Dendritic cell treated with granulocyte-macrophage colony-stimulating factor and Interleukin-4, amounts not matched to agents 40 ng/mL and 50 ng/mL, for 4 days (primary cell): ENCODE measurements around the gene LILRA6.
"Not testable (repeated sequence)": the region's sequence is repeated elsewhere in the genome, so short reads cannot be mapped to it uniquely, and the experiment has no call there.

Experiments used
- H3K27ac Mint-ChIP-seq: one replicate; pipeline ENCODE4 v1.8.0; 2022; ENCODE audit warnings: mild to moderate bottlenecking, mixed read lengths
- H3K27me3 Mint-ChIP-seq: one replicate; pipeline ENCODE4 v1.8.0; 2022; ENCODE audit warnings: mild to moderate bottlenecking, mixed read lengths
- H3K36me3 Mint-ChIP-seq: one replicate; pipeline ENCODE4 v1.8.0; 2022; ENCODE audit warnings: low read depth, mixed read lengths
- H3K4me1 Mint-ChIP-seq: one replicate; pipeline ENCODE4 v1.8.0; 2022; ENCODE audit warnings: low read depth, mixed read lengths
- H3K4me3 Mint-ChIP-seq: one replicate; pipeline ENCODE4 v1.8.0; 2022; ENCODE audit warnings: mild to moderate bottlenecking, moderate library complexity, mixed read lengths
- H3K9me3 Mint-ChIP-seq: one replicate; pipeline ENCODE4 v1.8.0; 2022; ENCODE audit warnings: mixed read lengths
- intact Hi-C: fragments of 100-400 bp; cut with micrococcal nuclease; formaldehyde crosslinking; loops from one replicate; pipeline ENCODE4 v1.15.0; 2022

Gene LILRA6

DNA sequence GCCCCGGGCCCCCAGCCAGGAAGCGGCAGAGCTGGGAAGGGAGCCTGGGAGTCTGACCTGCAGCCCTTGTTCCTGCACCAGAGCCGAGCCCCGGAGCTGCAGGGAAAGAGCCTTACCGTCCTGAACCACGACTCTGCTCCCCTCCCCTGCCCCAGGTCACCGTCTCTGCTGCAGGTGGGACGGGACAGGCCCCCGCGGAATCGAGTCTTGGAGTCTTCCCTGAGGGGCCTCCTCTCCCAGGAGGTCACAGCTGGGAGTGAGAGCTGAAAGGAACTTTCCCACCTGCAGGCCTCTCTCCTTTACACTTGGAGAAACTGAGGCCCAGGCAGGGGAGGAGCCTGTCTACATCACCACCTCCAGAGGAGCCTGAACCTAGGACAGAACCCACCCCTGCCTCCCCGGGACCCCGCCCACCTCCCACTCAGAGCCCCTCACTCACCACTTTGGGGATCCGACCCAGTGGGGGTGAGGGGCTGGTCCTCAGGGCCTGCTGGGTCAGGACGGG lies 34.6 kb upstream of the LILRA6 start:
- H3K36me3 Mint-ChIP-seq: peaks cover 76% of the 10 kb centered on the region
- H3K4me1 Mint-ChIP-seq: peaks cover 96% of the 10 kb centered on the region
- peak overlapping the region; percentile 86 for H3K27ac Mint-ChIP-seq
- peak overlapping the region; percentile 44 for H3K4me3 Mint-ChIP-seq
- H3K27me3 Mint-ChIP-seq, intact Hi-C loops, H3K9me3 Mint-ChIP-seq: not testable (repeated sequence)

DNA sequence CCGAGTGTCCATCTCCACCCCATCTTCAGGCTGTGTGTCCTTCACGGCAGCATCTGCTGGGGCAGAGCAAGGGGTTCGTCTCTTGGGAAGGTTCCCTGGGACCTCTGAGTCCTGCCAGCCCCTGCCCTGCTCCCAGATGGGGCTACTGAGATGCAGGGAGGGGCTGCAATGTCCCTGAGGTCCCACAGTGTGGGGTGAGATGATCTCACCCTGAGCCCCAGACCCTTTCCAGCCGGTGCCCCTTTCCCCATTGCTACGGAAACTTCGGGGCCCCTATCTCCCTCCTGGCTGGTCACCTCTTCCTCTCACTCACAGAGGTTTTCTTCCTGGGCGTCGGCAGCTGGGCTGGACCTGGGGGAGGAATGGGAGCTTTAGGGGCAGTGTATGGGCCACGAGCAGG lies 33.4 kb upstream of the LILRA6 start:
- peaks cover 96% of the 10 kb centered on the region for H3K4me1 Mint-ChIP-seq
- intact Hi-C loops: no loop called here
- no peak overlapping the region for H3K4me3 Mint-ChIP-seq
- H3K27ac Mint-ChIP-seq: peak overlapping the region; percentile 86
- H3K9me3 Mint-ChIP-seq: no peaks in the 10 kb centered on the region
- H3K36me3 Mint-ChIP-seq: peaks cover 75% of the 10 kb centered on the region
- no peaks in the 10 kb centered on the region for H3K27me3 Mint-ChIP-seq

DNA sequence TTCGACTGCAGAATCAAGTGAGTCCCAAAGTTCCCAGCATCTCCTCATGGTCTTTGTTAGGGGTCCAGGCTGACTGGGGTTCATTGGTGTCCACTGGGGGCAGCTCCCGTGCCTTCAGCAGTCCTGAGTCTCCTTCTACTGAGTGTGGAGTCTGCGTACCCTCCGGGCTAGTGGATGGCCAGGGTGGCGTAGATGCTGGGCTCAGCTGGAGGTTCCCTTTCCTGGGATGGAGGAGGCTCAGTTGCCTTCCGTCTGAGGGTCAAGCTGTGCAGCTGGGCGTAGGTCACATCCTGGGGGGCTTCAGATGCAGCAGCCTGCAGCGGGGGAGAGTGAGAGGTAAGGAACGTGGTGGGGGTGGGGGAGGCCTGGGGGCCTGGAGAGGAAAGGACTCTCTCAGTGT lies 31.9 kb upstream of the LILRA6 start:
- intact Hi-C loops: not testable (repeated sequence)
- peaks cover 61% of the 10 kb centered on the region for H3K36me3 Mint-ChIP-seq

DNA sequence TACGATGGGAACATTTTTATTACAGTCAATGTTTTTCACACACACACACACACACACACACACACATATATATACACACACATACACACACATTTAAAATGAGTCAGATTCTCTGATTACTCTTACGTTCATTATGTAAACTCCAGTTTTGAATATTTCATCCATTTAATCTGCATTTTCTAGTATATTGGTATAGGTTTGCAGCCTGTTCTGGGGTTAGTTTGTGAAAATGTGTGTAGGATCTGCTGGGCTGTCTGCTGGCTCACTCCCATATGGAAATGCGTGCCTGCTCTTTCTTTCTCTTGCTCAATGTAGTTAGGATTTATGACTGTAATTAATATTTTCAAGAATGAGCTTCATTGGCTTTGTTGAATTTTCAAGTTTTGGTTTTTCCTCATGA lies 31.2 kb upstream of the LILRA6 start:
- Mint-ChIP-seq H3K36me3 (peaks cover 54% of the 10 kb centered on the region), H3K27ac (peak overlapping the region; percentile 86), H3K27me3 (no peaks in the 10 kb centered on the region), H3K4me3 (no peak overlapping the region), H3K9me3 (no peaks in the 10 kb centered on the region), H3K4me1 (peaks cover 85% of the 10 kb centered on the region)
- intact Hi-C loops: no loop called here

More for the DNA sequence above, 31.9 kb upstream of the LILRA6 start:
- H3K27ac Mint-ChIP-seq: peak overlapping the region; percentile 86
- H3K27me3 Mint-ChIP-seq, H3K9me3 Mint-ChIP-seq: not testable (repeated sequence)
- H3K4me3 Mint-ChIP-seq: peak overlapping the region; percentile 27
- peaks cover 92% of the 10 kb centered on the region for H3K4me1 Mint-ChIP-seq

DNA sequence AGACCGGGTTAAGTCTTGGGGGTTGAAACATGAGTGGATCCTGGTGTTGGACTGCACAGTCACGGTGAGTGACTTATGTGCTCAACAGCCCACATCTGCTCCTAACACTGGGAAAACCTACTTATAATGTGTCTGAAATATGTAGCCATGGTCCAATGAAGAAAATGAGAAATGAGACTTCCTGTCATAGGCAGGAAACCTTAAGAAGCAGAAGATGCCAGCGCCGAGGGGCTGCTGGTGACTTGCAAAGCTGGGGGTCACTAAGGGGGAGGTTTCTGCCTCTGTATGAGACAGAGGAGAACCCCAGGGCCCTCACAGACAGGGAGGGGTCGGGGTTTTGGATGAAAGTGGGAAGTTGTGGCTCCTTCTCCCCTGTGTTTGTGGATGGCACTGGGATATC lies 29.6 kb upstream of the LILRA6 start:
- Mint-ChIP-seq H3K27ac (peak overlapping the region; percentile 86), H3K36me3 (peaks cover 37% of the 10 kb centered on the region), H3K4me3 (peak overlapping the region; percentile 72), H3K4me1 (peaks cover 69% of the 10 kb centered on the region)
- H3K27me3 Mint-ChIP-seq, H3K9me3 Mint-ChIP-seq, intact Hi-C loops: not testable (repeated sequence)

DNA sequence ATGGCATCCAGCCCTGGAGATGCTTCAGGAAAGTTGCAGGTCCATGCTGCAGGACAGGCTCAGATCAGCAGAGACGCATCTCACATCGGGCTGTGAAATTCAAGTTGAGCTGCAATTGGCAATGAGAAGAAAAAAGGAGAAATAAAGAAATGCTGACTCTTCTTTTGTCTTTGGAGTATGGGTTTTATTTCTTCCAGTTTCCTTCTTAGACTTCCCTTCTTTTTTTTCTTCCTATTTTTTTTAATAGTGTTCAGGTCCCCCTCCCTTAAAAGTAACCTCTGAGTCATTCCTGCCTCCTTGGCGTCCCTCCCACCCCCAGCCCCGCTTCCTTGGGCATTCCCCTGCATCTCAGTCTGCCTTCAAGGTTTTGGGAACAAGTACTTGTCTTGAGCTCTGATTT lies 29.0 kb upstream of the LILRA6 start:
- H3K27me3 Mint-ChIP-seq, intact Hi-C loops, H3K9me3 Mint-ChIP-seq: not testable (repeated sequence)
- H3K27ac Mint-ChIP-seq: peak overlapping the region; percentile 86
- peaks cover 67% of the 10 kb centered on the region for H3K4me1 Mint-ChIP-seq
- H3K36me3 Mint-ChIP-seq: peaks cover 32% of the 10 kb centered on the region
- H3K4me3 Mint-ChIP-seq: peak overlapping the region; percentile 72

DNA sequence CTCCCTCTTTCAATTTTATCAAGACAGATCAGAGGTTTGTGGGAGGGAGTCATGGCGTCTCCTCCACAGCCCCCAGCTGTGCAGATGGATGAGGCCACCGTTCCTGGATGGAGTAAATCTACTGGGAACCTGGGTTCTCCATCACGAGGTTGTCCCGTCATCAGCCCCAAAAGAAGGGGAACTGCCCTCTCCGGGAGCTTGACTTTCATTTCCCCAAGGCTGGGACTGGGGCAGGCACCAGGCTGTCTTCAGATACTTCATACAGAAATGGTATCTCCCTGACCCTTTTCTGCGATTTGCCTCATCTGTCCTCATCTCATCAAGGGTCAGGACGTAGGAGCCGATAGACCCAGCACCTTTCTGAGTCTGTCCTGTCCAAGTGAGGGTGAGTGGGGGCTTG lies 28.5 kb upstream of the LILRA6 start:
- H3K4me1 Mint-ChIP-seq: peaks cover 67% of the 10 kb centered on the region
- no peaks in the 10 kb centered on the region for H3K9me3 Mint-ChIP-seq
- H3K27ac Mint-ChIP-seq: peak overlapping the region; percentile 86
- intact Hi-C loops: no loop called here
- H3K36me3 Mint-ChIP-seq: peaks cover 27% of the 10 kb centered on the region
- H3K27me3 Mint-ChIP-seq: no peaks in the 10 kb centered on the region
- H3K4me3 Mint-ChIP-seq: peak overlapping the region; percentile 72

DNA sequence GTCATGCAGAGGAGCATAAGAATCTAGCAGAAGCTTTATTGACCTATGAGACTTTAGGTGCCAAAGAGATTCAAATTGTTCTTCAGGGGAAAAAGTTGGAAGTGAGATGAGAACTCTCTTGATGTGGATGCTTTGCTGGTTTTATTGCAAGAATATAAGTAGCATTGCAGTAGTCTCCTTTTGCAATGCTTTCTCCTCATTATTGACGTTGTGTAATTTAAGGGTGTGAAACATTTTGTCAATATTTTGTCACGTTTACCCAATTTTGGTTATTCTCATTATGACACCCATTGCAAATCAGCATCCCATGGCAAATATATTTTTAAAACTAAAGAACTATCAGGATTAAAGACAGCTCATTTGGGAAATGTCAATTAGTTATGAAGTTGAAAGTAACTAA lies 26.3 kb upstream of the LILRA6 start:
- H3K4me1 Mint-ChIP-seq: peaks cover 50% of the 10 kb centered on the region
- H3K27me3 Mint-ChIP-seq: no peaks in the 10 kb centered on the region
- H3K27ac Mint-ChIP-seq: no peak overlapping the region
- H3K36me3 Mint-ChIP-seq: peaks cover 5% of the 10 kb centered on the region
- no peak overlapping the region for H3K4me3 Mint-ChIP-seq
- H3K9me3 Mint-ChIP-seq: no peaks in the 10 kb centered on the region
- intact Hi-C loops: loop anchor here (5.0 to 10.0 kb wide), 2 partner anchors 46 to 62 kb away; partner anchors contain the start of gene LILRA5

DNA sequence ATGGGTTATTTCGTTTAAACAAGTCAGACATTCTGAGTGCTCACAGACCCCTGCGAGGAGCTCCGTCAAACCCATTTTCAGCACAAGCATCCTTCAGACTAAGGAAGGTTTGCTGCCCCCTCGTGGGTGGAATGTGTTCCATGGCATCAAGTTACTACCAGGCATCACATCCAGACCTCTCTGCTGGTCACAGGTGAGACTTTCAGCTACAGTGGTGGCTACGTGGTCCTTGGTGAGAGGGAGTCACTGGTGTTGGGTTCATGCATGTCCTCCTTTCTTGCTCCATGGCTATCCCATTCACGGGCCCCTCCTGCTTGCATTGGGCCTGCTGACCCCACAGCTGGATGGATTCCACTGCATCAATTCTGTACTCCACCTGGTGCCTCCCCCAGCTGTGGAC lies 23.5 kb upstream of the LILRA6 start:
- intact Hi-C loops: loop anchor here (2.0 to 10.0 kb wide), 3 partner anchors 49 to 97 kb away; partner anchors contain the start of gene LILRA5
- peak overlapping the region; percentile 13 for H3K4me3 Mint-ChIP-seq

DNA sequence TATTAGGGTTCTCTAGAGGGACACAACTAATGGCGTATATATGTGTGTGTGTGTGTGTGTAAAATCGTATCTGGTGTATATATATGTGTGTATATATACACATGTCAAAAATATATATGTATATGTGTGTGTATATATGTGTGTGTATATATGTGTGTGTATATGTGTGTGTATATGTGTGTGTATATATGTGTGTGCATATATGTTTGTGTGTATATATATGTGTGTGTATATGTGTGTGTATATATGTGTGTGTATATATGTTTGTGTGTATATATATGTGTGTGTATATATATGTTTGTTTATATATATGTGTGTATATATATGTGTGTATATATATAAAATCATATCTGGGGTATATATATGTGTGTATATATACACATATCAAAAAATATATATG lies 19.9 kb upstream of the LILRA6 start:
- Mint-ChIP-seq H3K4me1 (peaks cover 19% of the 10 kb centered on the region), H3K9me3 (no peaks in the 10 kb centered on the region), H3K27me3 (peaks cover 5% of the 10 kb centered on the region), H3K36me3 (no peaks in the 10 kb centered on the region), H3K4me3 (no peak overlapping the region), H3K27ac (no peak overlapping the region)
- intact Hi-C loops: loop anchor here (10.0 kb wide), 1 partner anchor 52 kb away; the partner anchor contains the start of gene LILRA5

More for the DNA sequence above, 23.5 kb upstream of the LILRA6 start:
- Mint-ChIP-seq H3K9me3 (no peaks in the 10 kb centered on the region), H3K27ac (peak overlapping the region; percentile 30), H3K27me3 (peaks cover 2% of the 10 kb centered on the region), H3K4me1 (peaks cover 25% of the 10 kb centered on the region), H3K36me3 (no peaks in the 10 kb centered on the region)

DNA sequence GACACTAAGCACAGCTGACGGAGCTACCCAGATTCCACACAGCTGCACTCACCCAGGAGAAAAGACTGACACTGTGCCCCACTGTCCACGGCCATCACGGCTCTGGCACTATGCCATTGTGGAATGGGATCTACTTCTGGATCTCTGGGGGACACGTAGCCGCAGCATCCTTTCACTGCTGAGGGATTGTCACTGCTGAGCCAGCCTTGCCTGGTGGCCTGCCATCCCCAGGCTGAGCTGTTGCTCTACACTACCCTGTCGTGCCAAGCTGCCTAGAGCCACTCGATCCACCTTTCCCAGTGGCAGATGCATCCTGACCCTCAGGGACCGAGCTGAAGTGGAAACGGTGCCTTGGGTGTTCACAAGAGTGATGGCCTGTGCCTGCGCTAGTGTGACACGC lies 19.5 kb upstream of the LILRA6 start:
- Mint-ChIP-seq H3K4me3 (no peak overlapping the region), H3K9me3 (no peaks in the 10 kb centered on the region), H3K36me3 (no peaks in the 10 kb centered on the region), H3K27ac (no peak overlapping the region), H3K27me3 (peaks cover 7% of the 10 kb centered on the region), H3K4me1 (peaks cover 23% of the 10 kb centered on the region)
- intact Hi-C loops: loop anchor here (10.0 kb wide), 1 partner anchor 53 kb away; the partner anchor contains the start of gene LILRA5

DNA sequence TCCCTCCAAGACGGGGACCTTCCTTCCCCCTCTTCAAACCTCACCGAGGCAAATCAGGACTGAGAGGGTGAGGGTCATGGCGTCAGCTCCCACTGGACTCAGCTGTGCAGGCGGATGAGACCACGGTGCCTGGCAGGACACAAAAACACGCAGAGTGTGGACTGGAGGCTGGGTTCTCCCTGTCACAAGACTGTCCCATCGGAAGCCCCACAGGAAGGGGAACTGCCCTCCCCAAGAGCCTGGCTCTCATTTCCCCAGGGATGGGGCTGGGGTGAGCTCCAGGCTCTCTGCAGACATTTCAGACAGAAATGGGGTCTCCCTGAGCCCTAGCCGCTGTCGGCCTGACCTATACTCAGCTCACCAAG lies 14.5 kb upstream of the LILRA6 start, which contains the start of gene LILRB5:
TSS of gene LILRB5 (minus strand) at position 158 of the 365 bp plus-strand sequence. CDS start at position 78, 80 bp downstream.
- Mint-ChIP-seq H3K9me3 (no peaks in the 10 kb centered on the region), H3K27me3 (peaks cover 22% of the 10 kb centered on the region), H3K4me3 (peak within 1 kb of the TSS; percentile 80), H3K27ac (peak within 1 kb of the TSS; percentile 87), H3K4me1 (peaks cover 44% of the 10 kb centered on the region), H3K36me3 (peaks cover 42% of the 10 kb centered on the region)
- intact Hi-C loops: no loop called here

DNA sequence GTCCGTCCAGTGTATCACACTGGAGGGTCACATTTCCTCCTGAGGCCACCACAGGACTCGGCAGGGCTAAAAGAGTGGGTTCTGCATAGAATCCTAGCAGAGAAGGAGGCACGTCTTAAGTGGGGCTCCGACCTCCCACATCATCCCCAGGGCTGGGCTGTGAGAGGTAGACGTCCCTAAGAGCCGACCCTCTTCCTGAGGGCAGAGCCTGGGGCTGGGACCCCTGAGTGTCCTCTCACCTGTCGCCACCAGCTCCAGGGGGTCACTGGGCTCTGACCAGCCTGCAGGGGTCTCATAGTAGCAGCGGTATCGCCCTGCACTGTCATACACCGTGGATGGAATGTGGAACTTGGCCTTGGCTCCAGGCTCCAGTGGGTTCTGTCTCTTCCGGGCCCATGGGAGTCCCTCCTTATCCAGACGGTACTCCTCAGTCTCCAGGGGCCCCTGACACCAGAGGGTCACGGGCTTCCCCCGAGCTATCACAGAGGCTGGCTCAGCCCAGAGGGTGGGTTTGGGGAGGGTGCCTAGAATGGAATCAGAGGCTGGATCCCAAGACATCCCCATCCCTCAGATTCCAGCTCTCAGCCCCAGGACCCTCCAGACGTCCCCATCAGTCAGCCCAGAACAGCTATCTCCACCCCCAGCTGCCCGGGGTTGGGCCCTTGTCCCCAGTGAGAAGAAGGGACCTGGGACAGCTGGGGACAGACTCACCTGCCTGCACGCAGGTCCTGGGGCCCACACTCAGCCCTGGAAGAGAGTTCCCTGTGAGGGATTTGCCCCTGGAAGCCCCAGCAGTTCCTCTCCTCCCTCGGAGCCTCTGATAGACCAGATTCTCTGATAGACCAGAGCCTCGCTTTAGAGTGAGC lies 13.9 kb upstream of the LILRA6 start:
- intact Hi-C loops: no loop called here

DNA sequence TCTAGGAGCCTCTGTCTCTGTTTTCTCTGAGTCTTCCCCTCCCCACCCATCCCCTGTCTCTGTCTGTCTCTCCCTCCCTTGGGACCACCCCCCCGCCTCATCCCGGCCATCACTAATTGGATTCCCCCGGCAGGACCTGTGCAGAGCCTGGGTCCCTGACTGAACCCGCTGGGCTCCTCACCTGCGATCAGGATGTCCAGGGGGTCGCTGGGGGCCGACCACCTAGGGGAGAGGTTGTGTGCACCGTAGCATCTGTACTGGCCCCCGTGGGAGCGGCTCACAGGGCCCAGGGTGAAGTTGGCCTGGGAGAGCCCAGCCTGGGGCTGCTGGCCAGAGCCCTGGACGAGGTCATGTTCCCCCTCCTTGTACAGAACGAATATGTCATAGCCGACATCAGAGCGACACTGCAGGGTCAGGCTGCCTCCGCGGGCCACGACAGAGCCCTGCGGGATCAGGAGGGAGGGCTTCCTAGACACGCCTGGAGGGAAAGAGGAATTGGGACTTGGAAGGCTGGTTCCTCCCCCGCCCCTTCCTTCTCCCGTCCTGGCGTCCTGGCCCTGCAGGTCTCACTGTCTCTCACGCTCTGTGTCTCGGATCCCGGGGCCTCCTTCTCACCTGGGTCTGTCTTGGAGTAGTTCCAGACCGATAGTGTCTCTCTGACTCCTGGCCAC lies 12.7 kb upstream of the LILRA6 start:
- peaks cover 51% of the 10 kb centered on the region for H3K4me1 Mint-ChIP-seq
- peak overlapping the region; percentile 52 for H3K27ac Mint-ChIP-seq
- intact Hi-C loops: no loop called here
- peaks cover 30% of the 10 kb centered on the region for H3K27me3 Mint-ChIP-seq
- peak overlapping the region; percentile 80 for H3K4me3 Mint-ChIP-seq
- H3K9me3 Mint-ChIP-seq: no peaks in the 10 kb centered on the region
- peaks cover 59% of the 10 kb centered on the region for H3K36me3 Mint-ChIP-seq

More for the DNA sequence above, 13.9 kb upstream of the LILRA6 start:
- Mint-ChIP-seq H3K4me1 (peaks cover 45% of the 10 kb centered on the region), H3K36me3 (peaks cover 49% of the 10 kb centered on the region), H3K4me3 (peak overlapping the region; percentile 80), H3K27me3 (peaks cover 28% of the 10 kb centered on the region), H3K9me3 (no peaks in the 10 kb centered on the region), H3K27ac (peak overlapping the region; percentile 87)
